Heart left ventricle (tissue), 16 donors: ENCODE results near the gene ATP8A1. TPM values are rescaled to one million over a fixed set of nuclear protein-coding genes. Genes with fewer than 3 reads are reported as not detected.
"Not testable (repeated sequence)": the region's sequence is repeated elsewhere in the genome, so short reads cannot be mapped to it uniquely, and the experiment has no call there.

Experiments used
- ATAC-seq, 4 donors: fragments of 200-7000 bp; cut with Tn5 transposase; one replicate each; pipeline ENCODE4 v1.9.1; 2020 to 2022; ENCODE audit warnings: moderate library complexity in 4 of 4, mild to moderate bottlenecking in 3 of 4, moderate number of reproducible peaks in 1 of 4
- DNase-seq, 5 donors: peaks; one replicate each; pipeline ENCODE4 v3.0.0-alpha.2; 2020
- H3K27ac ChIP-seq, 12 donors: fragments of 200-600 bp; sonication (generic) in 4 of 12; one replicate each; pipeline versions ENCODE4 v1.5.0 to v1.8.0; 2016 to 2022; ENCODE audit warnings: mild to moderate bottlenecking in 2 of 12
- H3K27me3 ChIP-seq, 9 donors: fragments of 200-600 bp; sonication (generic) in 2 of 9; one replicate each; pipeline versions ENCODE4 v1.5.1 to v1.8.0; 2016 to 2022; ENCODE audit warnings: mild to moderate bottlenecking in 3 of 9
- H3K36me3 ChIP-seq, 9 donors: fragments of 200-600 bp; sonication (generic) in 2 of 9; one replicate each; pipeline versions ENCODE4 v1.5.0 to v1.8.0; 2018 to 2022; ENCODE audit warnings: mild to moderate bottlenecking in 2 of 9
- H3K4me1 ChIP-seq, 12 donors: fragments of 200-600 bp; sonication (generic) in 4 of 12; one replicate each; pipeline versions ENCODE4 v1.5.0 to v1.8.0; 2016 to 2022; ENCODE audit warnings: mild to moderate bottlenecking in 3 of 12
- H3K4me3 ChIP-seq, 12 donors: fragments of 200-600 bp; sonication (generic) in 4 of 12; one replicate each; pipeline versions ENCODE4 v1.5.0 to v1.8.0; 2017 to 2022; ENCODE audit warnings: mild to moderate bottlenecking in 9 of 12, moderate library complexity in 4 of 12
- H3K9me3 ChIP-seq, 12 donors: fragments of 200-600 bp; sonication (generic) in 4 of 12; one replicate each; pipeline versions ENCODE4 v1.5.0 to v1.8.0; 2016 to 2022; ENCODE audit warnings: mild to moderate bottlenecking in 1 of 12
- CTCF ChIP-seq, 12 donors: fragments of 200-600 bp; sonication (generic) in 4 of 12; IDR thresholded peaks; one replicate each; pipeline versions ENCODE4 v1.5.0 to v1.8.0; 2018 to 2022; ENCODE audit warnings: antibody characterized with exemption in 12 of 12, mild to moderate bottlenecking in 5 of 12
- POLR2A ChIP-seq, 2 donors: fragments of 450-650 bp; IDR thresholded peaks; one replicate each; pipeline ENCODE4 v1.6.1; 2017; ENCODE audit warnings: antibody characterized with exemption in 2 of 2, mild to moderate bottlenecking in 2 of 2, moderate library complexity in 2 of 2
- WGBS, 4 donors: extraction: QIAGEN DNeasy Blood & Tissue Kit in 2 of 4; methylation state at CpG; one replicate each; pipeline versions ENCODE4 v1.1.5 to v1.1.7; 2013 to 2018; 5-methylcytosine and 5-hydroxymethylcytosine counted together
- intact Hi-C, 10 donors: fragments of 100-400 bp; cut with DNase I; formaldehyde crosslinking; loops; one replicate each; pipeline versions ENCODE4 v1.11.1 to v1.14.2; 2022
- polyA plus RNA-seq, 2 donors: library from polyadenylated mRNA; stranded (reverse); fragments of 200-250 nt; gene quantifications; one replicate each; pipeline ENCODE4 v1.2.3, GENCODE V29; 2013
- total RNA-seq, 9 donors: library from RNA; depleted of rRNA in 2 of 9; stranded (reverse); fragments of >200 nt in 2 of 9; fragmentation: NEBNext Ultra II Directional in 3 of 9; extraction: Animal tissue kit (Norgen Biotek cat#: 25700) in 3 of 9; gene quantifications; one replicate each; pipeline versions ENCODE4 v1.1.0 to v1.2.4, GENCODE V29; 2016 to 2023
- donor health status: ischemic (EF 13 %, LVEDD 7.1; RV severe dilation, severe dysfunction).
- donor health status: healthy with polysubstance abuse.
- donor health status: DM: no; HTN: yes; CAD: no.
- donor health status: DM: no; HTN: no; CAD: no.
- donor health status: ischemic (EF 25% LVEDD 6.9; RV normal size, moderate dysfunction).
- donor health status: ischemic (EF 25% LVEDD 5.7; RV mildly dilated, moderate dysfunction).
- donor health status: healthy.
- donor health status: DM: yes; HTN: yes; CAD: no.
- donor health status: ischemic (EF 35%, LVEDD 5.7; RV mildly dilated, moderate dysfunction).
- donor health status: nonischemic (EF 11% LVEDD 7.7; RV severe dilation, severe dysfunction).
- donor health status: DM: yes; HTN: yes; CAD: no.
- donor health status: PGD.
- donor health status: ischemic (EF 29% LVEDD 5.4; RV normal size, mild dysfunction).
- donor health status: nonischemic (EF 23%, LVEDD 6.1; RV moderate dilation, normal function).

Gene ATP8A1
- total and polyA plus RNA-seq, 11 donors = 4.6 to 29.7 (median 16.2) TPM

- H3K27ac ChIP-seq = no peak overlapping the region
- no peak overlapping the region for H3K4me3 ChIP-seq
- no peak for DNase-seq
- peaks cover 0 to 4% (median 0%) of the 10 kb centered on the region in 12 donors for H3K4me1 ChIP-seq
- no peak for ATAC-seq
- 62 to 72% (median 67%) methylated on average over 10 of the region's 10 CpGs for WGBS, 4 donors
- intact Hi-C loops = loop anchor here in 2 of 10 donors (10.0 kb wide), 1 partner anchor 106 kb away; no protein-coding TSS in a partner anchor
- H3K27me3 ChIP-seq = peaks cover 0 to 14% (median 0%) of the 10 kb centered on the region in 9 donors
- no peaks in the 10 kb centered on the region for H3K36me3 ChIP-seq
- no peaks in the 10 kb centered on the region for H3K9me3 ChIP-seq
- TF ChIP-seq POLR2A (IDR thresholded peaks at IDR 0.05) (no peak), CTCF (IDR thresholded peaks at IDR 0.05) (no peak)
Measured at GRCh38 chr4:42390622-42391354, 266.1 kb downstream of the ATP8A1 start.

GRCh38 chr4:42385516-42385915 is 271.4 kb downstream of the ATP8A1 start:
- no peak for ATAC-seq
- Histone ChIP-seq H3K27me3 (peaks cover 0 to 6% (median 0%) of the 10 kb centered on the region in 9 donors), H3K27ac (no peak overlapping the region), H3K9me3 (no peaks in the 10 kb centered on the region), H3K4me3 (no peak overlapping the region), H3K4me1 (no peaks in the 10 kb centered on the region), H3K36me3 (no peaks in the 10 kb centered on the region)
- intact Hi-C loops = no loop called here
- WGBS, 4 donors = 91 to 100% (median 96%) methylated on average over 1 of the region's 1 CpG
- no peak for DNase-seq
- TF ChIP-seq POLR2A (IDR thresholded peaks at IDR 0.05) = no peak
- no peak for TF ChIP-seq CTCF (IDR thresholded peaks at IDR 0.05)

- intact Hi-C loops = no loop called here
- ATAC-seq (no peak), DNase-seq (no peak)
- H3K9me3 ChIP-seq = no peaks in the 10 kb centered on the region
- TF ChIP-seq POLR2A (IDR thresholded peaks at IDR 0.05) (no peak), CTCF (IDR thresholded peaks at IDR 0.05) (no peak)
- no peaks in the 10 kb centered on the region for H3K4me1 ChIP-seq
- 94 to 98% (median 96%) methylated on average over 2 of the region's 2 CpGs for WGBS, 4 donors
- no peak overlapping the region for H3K27ac ChIP-seq
- H3K27me3 ChIP-seq = peaks cover 0 to 6% (median 0%) of the 10 kb centered on the region in 9 donors
- H3K36me3 ChIP-seq = no peaks in the 10 kb centered on the region
- no peak overlapping the region for H3K4me3 ChIP-seq
Measured at GRCh38 chr4:42381666-42382065, 275.2 kb downstream of the ATP8A1 start.

GRCh38 chr4:42377497-42377896 is 279.4 kb downstream of the ATP8A1 start:
- no peak overlapping the region for H3K4me3 ChIP-seq

GRCh38 chr4:42372303-42372702 is 284.6 kb downstream of the ATP8A1 start:
- not testable (repeated sequence) for ATAC-seq, H3K27ac ChIP-seq, H3K9me3 ChIP-seq, DNase-seq, H3K36me3 ChIP-seq, H3K4me3 ChIP-seq, H3K27me3 ChIP-seq, H3K4me1 ChIP-seq
- 94 to 96% (median 95%) methylated on average over 6 of the region's 6 CpGs for WGBS, 4 donors
- intact Hi-C loops = loop anchor here in 6 of 10 donors (2.0 to 10.0 kb wide), 5 partner anchors 90 to 492 kb away; no protein-coding TSS in a partner anchor

More at GRCh38 chr4:42377497-42377896, 279.4 kb downstream of the ATP8A1 start:
- Histone ChIP-seq H3K4me1 (no peaks in the 10 kb centered on the region), H3K9me3 (no peaks in the 10 kb centered on the region), H3K27me3 (peaks cover 0 to 6% (median 0%) of the 10 kb centered on the region in 9 donors), H3K27ac (no peak overlapping the region), H3K36me3 (no peaks in the 10 kb centered on the region)
- intact Hi-C loops = loop anchor here in 2 of 10 donors (5.0 to 10.0 kb wide), 2 partner anchors 40 to 487 kb away; no protein-coding TSS in a partner anchor
- TF ChIP-seq POLR2A (IDR thresholded peaks at IDR 0.05) (no peak), CTCF (IDR thresholded peaks at IDR 0.05) (no peak)
- DNase-seq (no peak), ATAC-seq (no peak)
- WGBS, 4 donors = 90 to 94% (median 92%) methylated on average over 4 of the region's 4 CpGs
